ENCODE results near the gene EPHA2.

DNA sequence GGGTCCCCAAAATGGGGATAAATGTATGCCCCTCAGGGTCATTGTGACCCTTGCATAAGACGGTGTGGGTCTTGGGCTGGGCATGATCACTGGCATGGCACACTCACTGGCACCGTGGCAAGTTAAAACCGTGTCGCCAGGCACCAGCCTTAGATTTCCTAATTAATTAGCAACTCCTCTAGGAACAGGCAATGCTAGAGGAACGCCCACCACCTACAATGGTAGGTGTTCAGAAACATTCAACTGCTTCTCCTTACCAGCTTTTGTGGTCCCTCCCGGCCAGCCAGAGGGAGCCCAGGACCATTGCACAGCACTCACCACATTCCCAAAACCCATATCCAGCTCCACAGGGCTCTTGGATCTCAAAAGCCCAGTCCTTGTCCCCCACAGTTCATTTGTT, 36.4 kb downstream of the EPHA2 start:
- TF ChIP-seq, protein P1, sequence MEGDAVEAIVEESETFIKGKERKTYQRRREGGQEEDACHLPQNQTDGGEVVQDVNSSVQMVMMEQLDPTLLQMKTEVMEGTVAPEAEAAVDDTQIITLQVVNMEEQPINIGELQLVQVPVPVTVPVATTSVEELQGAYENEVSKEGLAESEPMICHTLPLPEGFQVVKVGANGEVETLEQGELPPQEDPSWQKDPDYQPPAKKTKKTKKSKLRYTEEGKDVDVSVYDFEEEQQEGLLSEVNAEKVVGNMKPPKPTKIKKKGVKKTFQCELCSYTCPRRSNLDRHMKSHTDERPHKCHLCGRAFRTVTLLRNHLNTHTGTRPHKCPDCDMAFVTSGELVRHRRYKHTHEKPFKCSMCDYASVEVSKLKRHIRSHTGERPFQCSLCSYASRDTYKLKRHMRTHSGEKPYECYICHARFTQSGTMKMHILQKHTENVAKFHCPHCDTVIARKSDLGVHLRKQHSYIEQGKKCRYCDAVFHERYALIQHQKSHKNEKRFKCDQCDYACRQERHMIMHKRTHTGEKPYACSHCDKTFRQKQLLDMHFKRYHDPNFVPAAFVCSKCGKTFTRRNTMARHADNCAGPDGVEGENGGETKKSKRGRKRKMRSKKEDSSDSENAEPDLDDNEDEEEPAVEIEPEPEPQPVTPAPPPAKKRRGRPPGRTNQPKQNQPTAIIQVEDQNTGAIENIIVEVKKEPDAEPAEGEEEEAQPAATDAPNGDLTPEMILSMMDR (conservative IDR thresholded peaks at IDR 0.05 in 1 of 2, IDR thresholded peaks at IDR 0.05 in 1 of 2; ENCODE audit: low read depth in 1 of 2, low read length in 2 of 2), result no peak
- TF ChIP-seq EZH2 (IDR thresholded peaks at IDR 0.05; ENCODE audit: low read length, missing control alignments), result no peak

All from fibroblast of lung (primary cell).